HepG2 (cell line): Measurements from ENCODE around the gene CDH2. TPM values are rescaled to one million over a fixed set of nuclear protein-coding genes. Genes with fewer than 3 reads are reported as not detected.

ENCODE experiments used
- ELF1 ChIP-seq: sonication (generic); formaldehyde crosslinking; IDR thresholded peaks from 2 replicates; pipeline ENCODE4 v1.4.0; 2020; ENCODE audit warnings: missing genetic modification reagents
- FOSL1 ChIP-seq: sonication (generic); formaldehyde crosslinking; IDR thresholded peaks from 2 replicates; pipeline ENCODE4 v1.9.0; 2021; ENCODE audit warnings: missing genetic modification reagents, borderline replicate concordance
- FOXA3 ChIP-seq: IDR thresholded peaks from 2 replicates; pipeline ENCODE4 v1.6.1; 2016; ENCODE audit warnings: missing genetic modification reagents, missing compliant biosample characterization
- GFI1 ChIP-seq: sonication (generic); formaldehyde crosslinking; IDR thresholded peaks from 2 replicates; pipeline ENCODE4 v1.5.0; 2020; ENCODE audit warnings: missing genetic modification reagents, mild to moderate bottlenecking, borderline replicate concordance
- GZF1 ChIP-seq: sonication (generic); formaldehyde crosslinking; IDR thresholded peaks from 2 replicates; pipeline ENCODE4 v1.5.1; 2020; ENCODE audit warnings: mild to moderate bottlenecking, missing genetic modification reagents
- HMG20B ChIP-seq: conservative IDR thresholded peaks from 2 replicates; pipeline ENCODE4 v1.6.1; 2016; ENCODE audit warnings: missing genetic modification reagents, missing compliant biosample characterization
- HNF4G ChIP-seq, 2 experiments: sonication (generic) in 1 of 2; formaldehyde crosslinking in 1 of 2; IDR thresholded peaks; 2 replicates each; pipeline versions ENCODE4 v1.4.0 to v1.6.1; 2011 to 2020; ENCODE audit warnings: borderline replicate concordance in 2 of 2, low read depth in 2 of 2, mild to moderate bottlenecking in 2 of 2, low read length in 1 of 2, missing genetic modification reagents in 1 of 2, moderate library complexity in 1 of 2
- IRF2 ChIP-seq: IDR thresholded peaks from 2 replicates; pipeline ENCODE4 v1.6.1; 2018; ENCODE audit warnings: missing genetic modification reagents, missing compliant biosample characterization
- LCORL ChIP-seq, 2 experiments: fragments of 450-650 bp in 1 of 2; sonication (generic) in 1 of 2; formaldehyde crosslinking in 1 of 2; IDR thresholded peaks; 2 replicates each; pipeline versions ENCODE4 v1.5.0 to v1.6.1; 2017 to 2020; ENCODE audit warnings: antibody characterized with exemption in 1 of 2, missing genetic modification reagents in 1 of 2
- MAX ChIP-seq: IDR thresholded peaks from 2 replicates; pipeline ENCODE4 v1.6.1; 2012; ENCODE audit warnings: inconsistent platforms
- ONECUT2 ChIP-seq: sonication (generic); formaldehyde crosslinking; IDR thresholded peaks from 2 replicates; pipeline ENCODE4 v1.4.0; 2020; ENCODE audit warnings: missing genetic modification reagents
- PHF21A ChIP-seq: sonication (generic); formaldehyde crosslinking; IDR thresholded peaks from 2 replicates; pipeline ENCODE4 v1.5.0; 2020; ENCODE audit warnings: mild to moderate bottlenecking, missing genetic modification reagents
- RBM39 ChIP-seq: fragments of 200-400 bp; formaldehyde crosslinking; IDR thresholded peaks from one replicate; pipeline ENCODE4 v1.6.1; 2018; ENCODE audit warnings: antibody characterized with exemption, mild to moderate bottlenecking, low read depth, low read length; ENCODE audit not compliant: poor library complexity, severe bottlenecking
- RFX1 ChIP-seq: fragments of 450-650 bp; IDR thresholded peaks from 2 replicates; pipeline ENCODE4 v1.6.1; 2017
- SALL1 ChIP-seq: sonication (generic); formaldehyde crosslinking; IDR thresholded peaks from 2 replicates; pipeline ENCODE4 v1.8.0; 2022; ENCODE audit warnings: mild to moderate bottlenecking, missing genetic modification reagents
- SNRNP70 ChIP-seq: fragments of 200-400 bp; formaldehyde crosslinking; IDR thresholded peaks from 2 replicates; pipeline ENCODE4 v1.6.1; 2017; ENCODE audit warnings: mild to moderate bottlenecking, low read depth, low read length, moderate library complexity
- SP1 ChIP-seq, 2 experiments: fragments of 450-650 bp in 1 of 2; sonication (generic) in 1 of 2; formaldehyde crosslinking in 1 of 2; IDR thresholded peaks; 2 replicates each; pipeline versions ENCODE4 v1.4.0 to v1.6.1; 2016 to 2020; ENCODE audit warnings: missing genetic modification reagents in 1 of 2
- ZBTB8A ChIP-seq: sonication (generic); formaldehyde crosslinking; IDR thresholded peaks from 2 replicates; pipeline ENCODE4 v1.4.0; 2020; ENCODE audit warnings: mild to moderate bottlenecking, low read depth, missing genetic modification reagents, borderline replicate concordance
- ZNF292 ChIP-seq: sonication (generic); formaldehyde crosslinking; IDR thresholded peaks from 2 replicates; pipeline ENCODE4 v1.8.1; 2022; ENCODE audit warnings: mild to moderate bottlenecking, low read depth, missing genetic modification reagents, borderline replicate concordance
- ZNF382 ChIP-seq: sonication (generic); formaldehyde crosslinking; IDR thresholded peaks from 2 replicates; pipeline ENCODE4 v1.5.0; 2020; ENCODE audit warnings: missing genetic modification reagents, mild to moderate bottlenecking, borderline replicate concordance
- ZNF451 ChIP-seq: sonication (generic); formaldehyde crosslinking; IDR thresholded peaks from 2 replicates; pipeline ENCODE4 v1.5.0; 2020; ENCODE audit warnings: mild to moderate bottlenecking, missing genetic modification reagents
- ZNF577 ChIP-seq: sonication (generic); formaldehyde crosslinking; IDR thresholded peaks from 2 replicates; pipeline ENCODE4 v1.4.0; 2020; ENCODE audit warnings: mild to moderate bottlenecking, low read depth, missing genetic modification reagents, borderline replicate concordance
- ZNF839 ChIP-seq: sonication (generic); formaldehyde crosslinking; IDR thresholded peaks from 2 replicates; pipeline ENCODE4 v1.4.0; 2020; ENCODE audit warnings: missing genetic modification reagents, mild to moderate bottlenecking, borderline replicate concordance
- ZUFSP ChIP-seq: sonication (generic); formaldehyde crosslinking; IDR thresholded peaks from 2 replicates; pipeline ENCODE4 v1.9.0; 2021; ENCODE audit warnings: missing genetic modification reagents, mild to moderate bottlenecking, borderline replicate concordance
- ZZZ3 ChIP-seq: sonication (generic); formaldehyde crosslinking; IDR thresholded peaks from 2 replicates; pipeline ENCODE4 v1.4.0; 2020; ENCODE audit warnings: missing genetic modification reagents, mild to moderate bottlenecking, borderline replicate concordance
- polyA plus RNA-seq, 8 experiments: library from polyadenylated mRNA; depleted of rRNA in 3 of 8; stranded (reverse) in 7 of 8; unstranded in 1 of 8; fragments of >200 nt; fragmentation: Illumina TruSeq in 4 of 8; extraction: Trizol in 4 of 8; gene quantifications; 2 replicates each; pipeline versions ENCODE4 v1.2.1 to v1.2.3, GENCODE V29; 2011 to 2016; ENCODE audit warnings: low read depth in 4 of 8, missing spikeins in 1 of 8, mixed read lengths in 1 of 8; ENCODE audit not compliant: insufficient read depth in 1 of 8
- total RNA-seq, 5 experiments: library from RNA; depleted of rRNA; stranded (reverse); fragments of >200 nt; fragmentation: Illumina TruSeq; extraction: Trizol; gene quantifications; 2 replicates each; pipeline ENCODE4 v1.2.3, GENCODE V29; 2016; ENCODE audit warnings: low read depth in 1 of 5
- TF ChIP-seq, protein P1 (sequence below): sonication (generic); formaldehyde crosslinking; IDR thresholded peaks from 2 replicates; pipeline ENCODE4 v1.4.0; 2020; ENCODE audit warnings: low read depth, missing genetic modification reagents

Gene CDH2
- total and polyA plus RNA-seq, 2 of the 13 experiments (the other 11 are each of a cell fraction or from before 2014, with no cell fraction given), result 18.6 to 36.1 TPM

- TF ChIP-seq IRF2, result 0 out of 2 replicates have a peak, but pooled peaks have one; percentile 27
- TF ChIP-seq ZZZ3 (CRISPR knock-in tag), result no peak
- peak; percentile 83 for TF ChIP-seq HNF4G (IDR thresholded peaks at IDR 0.05; ENCODE audit: borderline replicate concordance, low read depth, low read length)
- no peak for TF ChIP-seq HNF4G (CRISPR knock-in tag; IDR thresholded peaks at IDR 0.05; ENCODE audit: borderline replicate concordance, low read depth)
- TF ChIP-seq ZNF577, result no peak
- TF ChIP-seq PHF21A, result peak; percentile 72
- no peak for TF ChIP-seq ZNF382 (CRISPR knock-in tag)
- no peak for TF ChIP-seq ELF1
- no peak for TF ChIP-seq RBM39
- no peak for TF ChIP-seq FOSL1
- no peak for TF ChIP-seq ZNF839 (CRISPR knock-in tag)
- TF ChIP-seq HMG20B (CRISPR knock-in tag), result no peak
- no peak for TF ChIP-seq RFX1
- no peak for TF ChIP-seq ZNF451 (CRISPR knock-in tag)
- TF ChIP-seq ZNF292 (CRISPR knock-in tag), result no peak
- no peak for TF ChIP-seq ONECUT2 (CRISPR knock-in tag)
- TF ChIP-seq GFI1 (CRISPR knock-in tag), result peak; percentile 87
- TF ChIP-seq, protein P1, sequence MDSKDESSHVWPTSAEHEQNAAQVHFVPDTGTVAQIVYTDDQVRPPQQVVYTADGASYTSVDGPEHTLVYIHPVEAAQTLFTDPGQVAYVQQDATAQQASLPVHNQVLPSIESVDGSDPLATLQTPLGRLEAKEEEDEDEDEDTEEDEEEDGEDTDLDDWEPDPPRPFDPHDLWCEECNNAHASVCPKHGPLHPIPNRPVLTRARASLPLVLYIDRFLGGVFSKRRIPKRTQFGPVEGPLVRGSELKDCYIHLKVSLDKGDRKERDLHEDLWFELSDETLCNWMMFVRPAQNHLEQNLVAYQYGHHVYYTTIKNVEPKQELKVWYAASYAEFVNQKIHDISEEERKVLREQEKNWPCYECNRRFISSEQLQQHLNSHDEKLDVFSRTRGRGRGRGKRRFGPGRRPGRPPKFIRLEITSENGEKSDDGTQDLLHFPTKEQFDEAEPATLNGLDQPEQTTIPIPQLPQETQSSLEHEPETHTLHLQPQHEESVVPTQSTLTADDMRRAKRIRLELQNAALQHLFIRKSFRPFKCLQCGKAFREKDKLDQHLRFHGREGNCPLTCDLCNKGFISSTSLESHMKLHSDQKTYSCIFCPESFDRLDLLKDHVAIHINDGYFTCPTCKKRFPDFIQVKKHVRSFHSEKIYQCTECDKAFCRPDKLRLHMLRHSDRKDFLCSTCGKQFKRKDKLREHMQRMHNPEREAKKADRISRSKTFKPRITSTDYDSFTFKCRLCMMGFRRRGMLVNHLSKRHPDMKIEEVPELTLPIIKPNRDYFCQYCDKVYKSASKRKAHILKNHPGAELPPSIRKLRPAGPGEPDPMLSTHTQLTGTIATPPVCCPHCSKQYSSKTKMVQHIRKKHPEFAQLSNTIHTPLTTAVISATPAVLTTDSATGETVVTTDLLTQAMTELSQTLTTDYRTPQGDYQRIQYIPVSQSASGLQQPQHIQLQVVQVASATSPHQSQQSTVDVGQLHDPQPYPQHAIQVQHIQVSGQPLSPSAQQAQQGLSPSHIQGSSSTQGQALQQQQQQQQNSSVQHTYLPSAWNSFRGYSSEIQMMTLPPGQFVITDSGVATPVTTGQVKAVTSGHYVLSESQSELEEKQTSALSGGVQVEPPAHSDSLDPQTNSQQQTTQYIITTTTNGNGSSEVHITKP (CRISPR knock-in tag), result no peak
- TF ChIP-seq ZBTB8A (CRISPR knock-in tag), result no peak
- TF ChIP-seq ZUFSP (CRISPR knock-in tag), result no peak
- no peak for TF ChIP-seq SP1 (IDR thresholded peaks at IDR 0.05)
- TF ChIP-seq SP1 (CRISPR knock-in tag; IDR thresholded peaks at IDR 0.05), result no peak
- TF ChIP-seq LCORL (IDR thresholded peaks at IDR 0.05), result no peak
- 0 out of 2 replicates have a peak, but pooled peaks have one; percentile 38 for TF ChIP-seq LCORL (CRISPR knock-in tag; IDR thresholded peaks at IDR 0.05)
- TF ChIP-seq MAX, result no peak
- TF ChIP-seq SNRNP70, result no peak
- no peak for TF ChIP-seq GZF1
- TF ChIP-seq FOXA3, result peak; percentile 89
- peak; percentile 36; the same call in 1 of the 2 replicates for TF ChIP-seq SALL1
Measured at GRCh38 chr18:28167835-28168349, 9.0 kb downstream of the CDH2 start (continued).
